C4-2B (cell line): ENCODE data around the gene TAC3.

Experiments
- H3K27ac ChIP-seq: fragments of 450-650 bp; 2 replicates; pipeline ENCODE4 v1.5.1; 2017
- ZFX ChIP-seq: fragments of 450-650 bp; IDR thresholded peaks from 2 replicates; pipeline ENCODE4 v1.6.1; 2017
- TF ChIP-seq, protein P1 (sequence below): fragments of 450-650 bp; conservative IDR thresholded peaks from 2 replicates; pipeline ENCODE4 v1.5.1; 2017; ENCODE audit warnings: mild to moderate bottlenecking

Gene TAC3

DNA sequence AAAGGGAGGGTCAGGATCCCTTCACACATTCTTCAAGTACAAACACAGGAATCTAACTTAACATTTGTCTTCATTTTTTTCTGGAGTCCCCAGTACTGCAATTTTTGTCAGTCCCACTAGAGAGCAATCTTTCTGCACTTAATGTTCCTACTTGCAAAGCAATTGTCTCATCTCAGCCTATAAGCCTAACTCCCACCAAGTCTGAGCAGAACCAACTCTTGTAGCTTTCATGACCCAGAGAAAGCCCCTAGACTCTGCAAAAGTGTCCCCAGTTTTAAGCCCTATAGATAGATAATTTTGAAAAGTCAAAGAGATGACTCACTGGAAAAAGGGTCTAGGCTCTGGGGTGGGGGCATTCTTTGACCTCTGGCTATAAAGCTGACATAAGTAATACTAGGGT, 8.2 kb downstream of the TAC3 start:
- TF ChIP-seq, protein P1, sequence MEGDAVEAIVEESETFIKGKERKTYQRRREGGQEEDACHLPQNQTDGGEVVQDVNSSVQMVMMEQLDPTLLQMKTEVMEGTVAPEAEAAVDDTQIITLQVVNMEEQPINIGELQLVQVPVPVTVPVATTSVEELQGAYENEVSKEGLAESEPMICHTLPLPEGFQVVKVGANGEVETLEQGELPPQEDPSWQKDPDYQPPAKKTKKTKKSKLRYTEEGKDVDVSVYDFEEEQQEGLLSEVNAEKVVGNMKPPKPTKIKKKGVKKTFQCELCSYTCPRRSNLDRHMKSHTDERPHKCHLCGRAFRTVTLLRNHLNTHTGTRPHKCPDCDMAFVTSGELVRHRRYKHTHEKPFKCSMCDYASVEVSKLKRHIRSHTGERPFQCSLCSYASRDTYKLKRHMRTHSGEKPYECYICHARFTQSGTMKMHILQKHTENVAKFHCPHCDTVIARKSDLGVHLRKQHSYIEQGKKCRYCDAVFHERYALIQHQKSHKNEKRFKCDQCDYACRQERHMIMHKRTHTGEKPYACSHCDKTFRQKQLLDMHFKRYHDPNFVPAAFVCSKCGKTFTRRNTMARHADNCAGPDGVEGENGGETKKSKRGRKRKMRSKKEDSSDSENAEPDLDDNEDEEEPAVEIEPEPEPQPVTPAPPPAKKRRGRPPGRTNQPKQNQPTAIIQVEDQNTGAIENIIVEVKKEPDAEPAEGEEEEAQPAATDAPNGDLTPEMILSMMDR: peak; percentile 81
- TF ChIP-seq ZFX: no peak
- peak overlapping the region; percentile 3; the same call in 1 of the 2 replicates for H3K27ac ChIP-seq

DNA sequence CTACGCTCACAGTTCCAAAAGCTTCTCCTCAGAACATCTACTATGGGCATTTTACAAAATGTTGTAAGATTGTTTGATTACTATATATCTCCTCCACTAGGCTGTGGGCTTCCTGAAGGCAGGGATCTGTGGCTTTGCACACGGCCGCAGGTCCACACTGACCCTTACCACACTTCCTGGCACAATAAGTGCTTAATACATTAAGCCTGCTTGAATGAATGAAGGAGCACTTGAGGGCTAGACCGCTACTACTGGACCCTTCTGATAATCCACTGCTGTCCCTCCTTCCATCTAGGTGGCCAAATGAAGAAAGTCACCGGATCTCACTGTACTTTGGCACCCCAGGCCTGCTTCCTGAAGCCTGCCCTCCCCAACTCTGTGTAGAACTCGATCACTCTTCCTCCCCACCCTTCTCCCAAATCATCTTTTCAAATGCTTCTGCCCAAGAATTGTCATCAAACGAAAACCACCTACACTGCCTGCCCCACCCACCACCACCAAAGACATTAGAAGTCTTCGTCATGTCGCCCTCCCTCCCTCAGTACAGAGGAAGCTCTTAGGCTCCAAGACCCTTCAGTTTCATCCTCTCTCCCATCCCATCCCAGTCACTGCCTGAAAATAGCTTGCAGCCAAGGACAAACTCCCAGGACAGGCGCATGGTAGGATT, 9.4 kb downstream of the TAC3 start:
- H3K27ac ChIP-seq: peak overlapping the region; percentile 66
- TF ChIP-seq ZFX: no peak
- TF ChIP-seq, protein P1: no peak; the same call in none of the 2 replicates

DNA sequence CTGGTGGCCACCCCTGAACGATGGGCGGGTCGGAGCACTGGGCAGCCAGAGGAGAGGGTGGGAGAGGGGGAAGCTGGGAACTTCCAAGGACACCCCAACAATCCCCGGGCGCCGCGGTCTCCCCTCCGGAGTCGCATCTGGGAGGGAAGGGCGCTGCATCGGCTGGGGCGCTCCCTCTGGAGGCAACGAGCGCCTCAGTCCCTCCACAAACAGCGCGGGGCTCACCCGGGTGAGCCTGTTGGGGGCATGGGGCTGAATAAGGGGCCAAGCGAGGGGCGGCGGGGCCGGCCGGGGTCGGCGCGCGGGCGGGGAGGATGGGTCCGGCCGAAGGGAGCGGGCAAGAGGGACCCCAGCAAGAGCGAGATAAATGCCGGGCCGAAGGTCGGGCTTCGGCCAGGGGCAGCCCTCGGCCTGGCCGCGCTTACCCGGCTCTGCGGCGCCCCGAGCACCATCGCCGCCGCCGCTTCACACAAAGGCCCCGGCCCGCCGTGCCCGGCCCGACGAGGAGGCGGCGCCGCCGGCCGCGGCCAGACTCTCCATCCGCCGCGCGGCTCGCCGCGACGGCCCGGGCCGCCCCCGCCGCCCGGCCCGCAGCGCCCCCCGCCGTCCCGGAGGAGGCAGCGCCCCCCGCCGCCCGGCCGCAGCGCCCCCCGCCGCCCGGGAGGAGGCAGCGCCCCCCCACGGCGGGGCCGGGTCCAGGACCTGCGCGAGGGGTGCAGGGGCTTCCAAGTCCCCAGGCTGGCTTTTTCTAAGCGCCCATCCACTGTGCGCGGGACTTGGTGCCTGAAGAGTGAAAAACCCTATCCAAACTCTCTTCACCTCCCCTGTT, 10.1 kb downstream of the TAC3 start, which contains the start of gene ZBTB39:
ZBTB39 (minus strand) TSS at position 567 of the 829 bp plus-strand sequence. CDS start 1,629 bp downstream, outside the sequence.
- TF ChIP-seq, protein P1: peak; percentile 97
- TF ChIP-seq ZFX: peak; percentile 71; the same call in 1 of the 2 replicates
- peak within 1 kb of the TSS; percentile 66 for H3K27ac ChIP-seq

DNA sequence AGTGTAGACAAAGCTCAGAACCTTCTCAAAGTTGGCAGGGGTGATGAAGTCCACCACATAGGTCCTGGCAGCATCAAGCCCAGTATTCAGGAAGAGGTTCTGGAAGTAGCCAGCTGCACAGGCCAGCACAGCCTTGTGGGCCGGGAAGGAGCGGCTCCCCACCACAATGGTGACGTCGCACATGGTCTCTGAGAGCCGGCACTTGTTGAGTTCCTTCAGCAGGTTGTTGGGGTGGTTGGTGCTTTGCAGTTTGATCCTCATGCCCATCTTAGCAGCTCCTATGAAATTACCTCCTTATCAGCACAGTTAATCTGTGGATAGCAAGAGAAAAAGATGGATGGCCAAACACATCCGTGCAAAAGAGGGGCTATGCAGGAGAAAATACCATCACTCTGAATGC, 11.7 kb downstream of the TAC3 start:
- TF ChIP-seq, protein P1: no peak
- TF ChIP-seq ZFX: no peak
- H3K27ac ChIP-seq: no peak overlapping the region

DNA sequence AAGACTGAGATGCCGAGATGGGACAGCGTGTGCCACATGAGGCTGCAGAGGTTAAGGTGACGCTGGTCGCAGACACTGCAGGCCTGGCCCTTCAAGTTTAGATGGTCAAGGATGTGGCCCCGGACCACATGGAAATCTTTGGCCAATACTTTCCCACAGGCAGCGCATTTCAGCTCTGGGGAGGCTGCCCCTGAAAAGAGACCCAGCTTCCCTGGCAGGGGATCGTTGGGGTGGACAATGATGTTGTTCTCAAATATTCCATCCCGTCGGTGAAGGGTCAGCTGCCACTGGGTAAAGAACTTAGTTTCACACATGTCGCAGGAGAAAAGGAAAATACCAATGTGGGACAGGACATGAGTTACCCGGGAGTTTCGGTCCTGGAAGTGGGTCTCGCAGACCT, 12.9 kb downstream of the TAC3 start:
- TF ChIP-seq, protein P1: no peak
- no peak for TF ChIP-seq ZFX
- H3K27ac ChIP-seq: no peak overlapping the region

DNA sequence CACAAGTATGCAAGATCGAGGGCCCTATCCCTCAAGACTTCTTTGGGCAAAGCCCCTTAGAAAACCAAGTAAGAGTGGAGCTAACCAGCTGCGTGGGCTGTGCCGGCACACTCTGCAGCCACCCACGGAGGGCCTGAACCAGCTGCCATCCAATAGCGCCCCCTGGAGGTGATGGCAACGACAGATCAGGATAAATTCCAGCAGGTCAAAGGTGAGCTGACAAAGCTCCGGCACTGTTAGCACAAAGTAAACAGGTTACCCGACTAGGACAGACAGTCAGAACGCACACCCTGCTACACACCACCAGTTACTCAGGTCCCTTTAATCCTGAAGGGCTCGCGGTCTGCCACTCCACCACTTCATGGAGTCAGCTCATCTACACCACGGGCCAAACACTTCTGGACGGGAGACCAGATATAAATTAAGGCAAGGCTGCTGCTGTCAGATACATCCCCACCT, 14.9 kb downstream of the TAC3 start:
- peak overlapping the region; percentile 40 for H3K27ac ChIP-seq
- TF ChIP-seq ZFX: no peak
- TF ChIP-seq, protein P1: peak; percentile 93

DNA sequence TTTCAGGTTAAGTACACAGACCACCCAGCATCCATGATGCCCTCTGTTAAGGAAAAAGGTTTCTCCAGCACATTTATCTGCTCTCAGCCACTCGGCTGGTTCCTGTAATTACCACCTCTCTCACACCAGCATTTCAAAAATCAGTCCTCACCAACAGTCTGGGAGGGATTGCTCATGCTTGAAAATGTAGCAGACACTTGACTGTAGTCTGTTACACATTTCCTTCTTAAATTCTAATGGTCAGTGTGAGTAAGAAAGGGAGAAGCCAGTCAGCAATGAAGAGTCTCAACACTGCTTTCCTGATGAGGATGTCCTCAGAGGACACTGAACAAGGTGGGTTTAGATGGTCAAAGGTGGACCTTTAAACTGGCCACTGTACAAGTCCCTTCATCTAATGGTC, 15.9 kb downstream of the TAC3 start:
- H3K27ac ChIP-seq: no peak overlapping the region
- TF ChIP-seq, protein P1: no peak
- TF ChIP-seq ZFX: no peak
